Adipocyte (in vitro differentiated cells): ENCODE data around the gene CACNA1H.

Source experiments
- DNase-seq: peaks from one replicate; pipeline ENCODE4 v3.0.0-alpha.2; 2015; ENCODE audit warnings: low read depth
- H3K27me3 ChIP-seq: replicated peaks from 2 replicates; pipeline ENCODE4 v1.7.0; 2013; ENCODE audit warnings: mild to moderate bottlenecking, low read length, moderate library complexity; ENCODE audit not compliant: control insufficient read depth, insufficient read depth
- H3K36me3 ChIP-seq: 2 replicates; pipeline ENCODE4 v1.7.0; 2013; ENCODE audit warnings: low read length, mild to moderate bottlenecking, moderate library complexity; ENCODE audit not compliant: control insufficient read depth, insufficient read depth, severe bottlenecking
- H3K4me1 ChIP-seq: 2 replicates; pipeline ENCODE4 v1.7.0; 2013; ENCODE audit warnings: mild to moderate bottlenecking, low read length, moderate library complexity; ENCODE audit not compliant: control insufficient read depth, insufficient read depth
- H3K4me3 ChIP-seq: 2 replicates; pipeline ENCODE4 v1.7.0; 2013; ENCODE audit warnings: mild to moderate bottlenecking, low read length, moderate library complexity
- H3K9ac ChIP-seq: 2 replicates; pipeline ENCODE4 v1.7.0; 2013; ENCODE audit warnings: mild to moderate bottlenecking, low read length, moderate library complexity
- H3K9me3 ChIP-seq: 2 replicates; pipeline ENCODE4 v1.7.0; 2013; ENCODE audit warnings: mild to moderate bottlenecking, low read length, moderate library complexity; ENCODE audit not compliant: control insufficient read depth

CACNA1H gene

GRCh38 chr16:1152651-1153259 is at the start of gene CACNA1H:
Gene CACNA1H (plus strand): TSS chr16:1153106. CDS start chr16:1153738, 632 bp downstream.
- no peak within 1 kb of the TSS for H3K9ac ChIP-seq
- DNase-seq = peak; percentile 72
- no peaks in the 10 kb centered on the region for H3K4me1 ChIP-seq

DNA sequence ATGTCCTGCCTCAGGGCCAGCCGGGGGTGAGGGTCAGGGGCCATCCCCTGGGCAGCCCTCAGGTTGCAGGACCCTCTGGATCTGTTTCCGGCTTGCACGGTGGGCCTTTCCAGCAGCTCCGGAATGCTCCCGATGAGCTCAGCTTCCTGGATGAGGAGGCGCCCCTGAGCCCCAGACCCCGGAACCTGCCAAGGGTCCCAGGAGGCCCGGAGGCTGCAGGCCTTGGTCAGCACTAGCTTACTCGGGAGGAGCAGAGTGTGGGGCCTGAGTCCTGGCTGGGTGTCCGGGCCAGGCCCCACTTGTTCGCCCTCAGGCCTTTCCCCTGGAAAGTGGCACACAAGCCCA is 49.3 kb upstream of the CACNA1H start:
- H3K27me3 ChIP-seq = peaks cover 34% of the 10 kb centered on the region
- no peak overlapping the region for H3K4me3 ChIP-seq
- no peak for DNase-seq
- H3K36me3 ChIP-seq = no peaks in the 10 kb centered on the region
- no peak overlapping the region for H3K9ac ChIP-seq
- H3K9me3 ChIP-seq = no peaks in the 10 kb centered on the region
- H3K4me1 ChIP-seq = no peaks in the 10 kb centered on the region

More at GRCh38 chr16:1152651-1153259, at the start of gene CACNA1H:
- H3K27me3 ChIP-seq = peaks cover 37% of the 10 kb centered on the region
- no peak within 1 kb of the TSS for H3K4me3 ChIP-seq
- no peaks in the 10 kb centered on the region for H3K9me3 ChIP-seq
- no peaks in the 10 kb centered on the region for H3K36me3 ChIP-seq

- Histone ChIP-seq H3K9ac (no peak overlapping the region), H3K36me3 (no peaks in the 10 kb centered on the region), H3K4me3 (no peak overlapping the region), H3K4me1 (no peaks in the 10 kb centered on the region), H3K27me3 (peaks cover 52% of the 10 kb centered on the region), H3K9me3 (no peaks in the 10 kb centered on the region)
- DNase-seq = peak; percentile 87
Measured at GRCh38 chr16:1105888-1106620, 46.9 kb upstream of the CACNA1H start.

DNA sequence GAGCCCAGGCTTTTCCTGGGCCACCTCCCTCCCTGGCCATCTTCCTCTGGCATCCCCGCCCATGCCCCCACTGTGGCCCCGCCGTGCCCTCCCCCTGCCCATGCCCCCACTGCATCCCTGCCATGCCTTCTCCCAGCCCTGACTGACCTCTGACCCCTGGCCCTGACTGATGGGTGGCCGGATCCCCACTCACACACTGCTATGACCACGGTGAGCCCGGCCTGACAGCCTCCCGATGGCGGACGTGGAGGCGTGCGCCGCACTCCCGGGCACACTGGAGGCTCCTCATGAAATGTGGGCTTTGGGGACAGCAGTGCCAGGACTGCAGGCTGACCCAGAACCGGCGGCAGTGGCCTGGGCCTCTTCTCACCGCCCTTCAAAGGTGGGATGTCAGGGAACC is 46.2 kb upstream of the CACNA1H start:
- Histone ChIP-seq H3K9me3 (no peaks in the 10 kb centered on the region), H3K9ac (no peak overlapping the region), H3K27me3 (peaks cover 51% of the 10 kb centered on the region), H3K36me3 (no peaks in the 10 kb centered on the region), H3K4me1 (no peaks in the 10 kb centered on the region), H3K4me3 (no peak overlapping the region)
- no peak for DNase-seq

DNA sequence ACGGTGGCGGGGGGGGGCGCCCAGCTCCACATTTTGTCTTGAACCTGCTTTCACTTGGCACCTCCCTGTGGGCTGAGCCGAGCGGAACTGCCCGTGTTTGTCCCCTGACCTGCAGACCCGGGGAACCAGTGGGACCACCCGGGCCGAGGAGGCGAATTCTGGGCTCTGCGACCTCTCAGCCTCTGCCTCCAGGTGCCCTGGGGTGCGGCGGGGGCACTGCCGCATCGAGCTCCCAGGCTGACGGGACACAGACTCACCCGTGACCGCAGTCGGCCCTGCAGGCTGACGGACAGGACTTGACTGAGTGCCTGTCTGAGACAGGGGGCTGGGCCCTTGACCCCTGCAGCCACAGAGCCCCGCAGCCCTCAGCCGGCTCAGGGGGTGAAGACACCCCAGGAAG is 45.8 kb upstream of the CACNA1H start:
- Histone ChIP-seq H3K4me1 (no peaks in the 10 kb centered on the region), H3K9me3 (no peaks in the 10 kb centered on the region), H3K9ac (no peak overlapping the region), H3K36me3 (no peaks in the 10 kb centered on the region), H3K4me3 (no peak overlapping the region), H3K27me3 (peaks cover 55% of the 10 kb centered on the region)
- DNase-seq = no peak

DNA sequence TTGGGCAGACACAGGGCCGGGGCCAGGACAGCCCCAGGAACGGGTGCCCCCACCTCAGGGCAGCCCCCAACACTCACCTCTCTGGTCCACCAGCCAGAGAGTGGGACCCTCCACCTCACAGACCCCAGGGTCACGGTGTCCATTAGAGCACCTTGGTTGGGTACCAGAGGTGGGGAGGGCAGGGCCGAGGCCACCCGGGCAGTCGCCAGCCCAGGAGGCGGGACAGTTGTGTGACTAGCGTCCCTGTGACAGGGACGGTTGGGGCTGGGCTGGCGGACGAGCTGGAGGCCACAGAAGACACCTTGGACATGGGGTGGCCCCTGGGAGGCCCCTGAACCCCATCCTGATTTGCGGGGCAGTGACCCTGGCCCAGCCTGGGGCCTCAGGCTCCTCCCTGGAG is 45.2 kb upstream of the CACNA1H start:
- Histone ChIP-seq H3K36me3 (no peaks in the 10 kb centered on the region), H3K27me3 (peaks cover 60% of the 10 kb centered on the region), H3K9ac (no peak overlapping the region), H3K4me1 (no peaks in the 10 kb centered on the region), H3K9me3 (no peaks in the 10 kb centered on the region), H3K4me3 (no peak overlapping the region)
- DNase-seq = no peak

GRCh38 chr16:1108299-1109252 is 44.3 kb upstream of the CACNA1H start:
- H3K27me3 ChIP-seq = peaks cover 58% of the 10 kb centered on the region
- H3K4me3 ChIP-seq = no peak overlapping the region
- H3K36me3 ChIP-seq = no peaks in the 10 kb centered on the region
- no peaks in the 10 kb centered on the region for H3K4me1 ChIP-seq
- no peaks in the 10 kb centered on the region for H3K9me3 ChIP-seq
- H3K9ac ChIP-seq = no peak overlapping the region
- DNase-seq = no peak

- H3K4me3 ChIP-seq = no peak overlapping the region
- H3K9me3 ChIP-seq = no peaks in the 10 kb centered on the region
- H3K27me3 ChIP-seq = peaks cover 58% of the 10 kb centered on the region
- no peaks in the 10 kb centered on the region for H3K4me1 ChIP-seq
- H3K36me3 ChIP-seq = no peaks in the 10 kb centered on the region
- DNase-seq = no peak
- H3K9ac ChIP-seq = no peak overlapping the region
Measured at GRCh38 chr16:1109648-1110047, 43.3 kb upstream of the CACNA1H start.

- Histone ChIP-seq H3K36me3 (no peaks in the 10 kb centered on the region), H3K9ac (no peak overlapping the region), H3K4me1 (no peaks in the 10 kb centered on the region), H3K27me3 (peaks cover 50% of the 10 kb centered on the region), H3K4me3 (no peak overlapping the region), H3K9me3 (no peaks in the 10 kb centered on the region)
- no peak for DNase-seq
Measured at GRCh38 chr16:1112506-1113184, 40.3 kb upstream of the CACNA1H start.

DNA sequence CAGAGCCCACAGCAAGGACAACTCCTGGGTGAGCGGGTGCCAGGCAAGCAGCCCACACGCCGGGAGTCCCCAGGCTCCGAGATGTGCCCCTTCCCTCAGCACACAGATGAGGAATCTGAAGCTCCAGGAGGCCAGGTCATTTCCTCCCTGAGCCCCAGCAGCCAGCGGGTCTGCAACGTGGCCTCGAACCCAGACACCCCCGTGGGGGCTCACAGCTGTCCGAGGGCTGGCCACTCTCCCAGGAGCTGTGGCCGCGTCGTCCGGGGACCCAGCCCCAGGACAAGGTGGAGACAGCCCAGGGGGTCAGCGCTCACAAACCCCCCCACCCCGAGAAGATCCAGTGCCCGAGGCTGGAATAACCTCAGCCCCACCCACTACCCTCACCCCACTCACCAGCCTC is 39.4 kb upstream of the CACNA1H start:
- H3K9ac ChIP-seq = no peak overlapping the region
- peaks cover 46% of the 10 kb centered on the region for H3K27me3 ChIP-seq
- DNase-seq = no peak
- no peaks in the 10 kb centered on the region for H3K9me3 ChIP-seq
- H3K4me3 ChIP-seq = no peak overlapping the region
- H3K4me1 ChIP-seq = no peaks in the 10 kb centered on the region
- no peaks in the 10 kb centered on the region for H3K36me3 ChIP-seq
